Suprapubic skin (tissue), 4 donors: ENCODE data around the gene ADM2.

Experiments
- EP300 ChIP-seq: sonication (generic); formaldehyde crosslinking; IDR thresholded peaks from one replicate; pipeline ENCODE4 v1.6.1; 2017; ENCODE audit warnings: antibody characterized with exemption
- POLR2A ChIP-seq, 2 donors: fragments of 450-650 bp; IDR thresholded peaks; one replicate each; pipeline ENCODE4 v1.6.1; 2017; ENCODE audit warnings: antibody characterized with exemption in 2 of 2, mild to moderate bottlenecking in 2 of 2, moderate library complexity in 2 of 2
- POLR2AphosphoS5 ChIP-seq, 3 donors: sonication (generic); formaldehyde crosslinking; IDR thresholded peaks; one replicate each; pipeline ENCODE4 v1.6.1; 2017; ENCODE audit warnings: antibody characterized with exemption in 3 of 3
- TF ChIP-seq, protein P1 (sequence below), 2 donors: fragments of 200-600 bp in 1 of 2; fragments of 450-650 bp in 1 of 2; sonication (generic) in 1 of 2; IDR thresholded peaks; one replicate each; pipeline ENCODE4 v1.5.1; 2016 to 2019; ENCODE audit warnings: antibody characterized with exemption in 2 of 2, mild to moderate bottlenecking in 1 of 2, moderate library complexity in 1 of 2

DNA sequence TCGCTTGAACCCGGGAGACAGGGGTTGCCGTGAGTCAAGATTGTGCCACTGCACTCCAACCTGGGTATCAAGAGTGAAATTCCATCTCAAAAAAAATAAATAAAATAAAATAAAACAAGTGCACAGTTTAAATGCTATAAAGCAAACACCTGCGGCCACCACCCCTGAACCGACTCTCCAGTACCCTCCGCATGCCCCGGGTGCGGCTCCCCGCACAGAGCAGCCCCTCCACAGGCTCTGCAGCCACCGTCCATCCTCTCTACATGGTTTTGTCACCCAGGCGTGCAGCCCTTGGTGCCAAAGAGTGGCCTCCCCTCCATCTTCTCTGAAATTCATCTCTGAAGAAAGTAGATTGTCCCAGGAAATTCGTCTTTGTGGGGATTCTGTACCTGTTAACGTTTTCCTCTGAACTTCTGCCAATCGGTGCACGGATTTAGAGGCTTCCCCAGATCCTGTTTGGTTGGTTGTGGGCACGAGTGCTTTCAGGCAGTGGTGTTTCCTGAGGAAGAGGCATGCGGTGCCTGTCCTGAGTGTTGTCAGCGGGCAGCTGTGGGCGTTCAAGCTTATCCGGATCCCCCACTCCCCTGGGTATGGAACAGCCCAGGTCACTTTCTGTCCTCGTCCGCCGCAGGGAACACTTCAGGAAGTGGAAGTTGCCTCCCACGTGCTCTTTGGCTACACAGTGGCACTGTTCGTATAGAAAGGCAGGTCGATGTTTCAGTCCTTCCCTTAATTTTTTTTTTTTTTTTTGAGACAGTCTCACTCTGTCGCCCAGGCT, 9.4 kb downstream of the ADM2 start:
- TF ChIP-seq, protein P1, sequence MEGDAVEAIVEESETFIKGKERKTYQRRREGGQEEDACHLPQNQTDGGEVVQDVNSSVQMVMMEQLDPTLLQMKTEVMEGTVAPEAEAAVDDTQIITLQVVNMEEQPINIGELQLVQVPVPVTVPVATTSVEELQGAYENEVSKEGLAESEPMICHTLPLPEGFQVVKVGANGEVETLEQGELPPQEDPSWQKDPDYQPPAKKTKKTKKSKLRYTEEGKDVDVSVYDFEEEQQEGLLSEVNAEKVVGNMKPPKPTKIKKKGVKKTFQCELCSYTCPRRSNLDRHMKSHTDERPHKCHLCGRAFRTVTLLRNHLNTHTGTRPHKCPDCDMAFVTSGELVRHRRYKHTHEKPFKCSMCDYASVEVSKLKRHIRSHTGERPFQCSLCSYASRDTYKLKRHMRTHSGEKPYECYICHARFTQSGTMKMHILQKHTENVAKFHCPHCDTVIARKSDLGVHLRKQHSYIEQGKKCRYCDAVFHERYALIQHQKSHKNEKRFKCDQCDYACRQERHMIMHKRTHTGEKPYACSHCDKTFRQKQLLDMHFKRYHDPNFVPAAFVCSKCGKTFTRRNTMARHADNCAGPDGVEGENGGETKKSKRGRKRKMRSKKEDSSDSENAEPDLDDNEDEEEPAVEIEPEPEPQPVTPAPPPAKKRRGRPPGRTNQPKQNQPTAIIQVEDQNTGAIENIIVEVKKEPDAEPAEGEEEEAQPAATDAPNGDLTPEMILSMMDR (IDR thresholded peaks at IDR 0.05), result no peak
- TF ChIP-seq POLR2AphosphoS5 (IDR thresholded peaks at IDR 0.05) (no peak), POLR2A (IDR thresholded peaks at IDR 0.05) (no peak), EP300 (no peak)
